DMS79 treated with DMSO at 0.1 percent for 48 hours (cell line): ENCODE data around the gene KRTAP10-7.
"Not testable (repeated sequence)": the region's sequence is repeated elsewhere in the genome, so short reads cannot be mapped to it uniquely, and the experiment has no call there.

Experiments used
- DNase-seq: peaks from one replicate; lab custom pipeline; 2025; lab: John Stamatoyannopoulos, UW

KRTAP10-7 gene

GRCh38 chr21:44636209-44637017 is 36.0 kb downstream of the KRTAP10-7 start:
- no peak for DNase-seq

- DNase-seq = no peak
These were observed 36.8 kb downstream of the KRTAP10-7 start, which contains the start of gene KRTAP10-10 for GRCh38 chr21:44637018-44637850. Gene KRTAP10-10 (plus strand): TSS chr21:44637356. CDS start chr21:44637418, 62 bp downstream.

GRCh38 chr21:44637851-44638348 is 37.5 kb downstream of the KRTAP10-7 start:
- not testable (repeated sequence) for DNase-seq

- not testable (repeated sequence) for DNase-seq
These were observed 38.3 kb downstream of the KRTAP10-7 start for GRCh38 chr21:44638506-44639330.

GRCh38 chr21:44639331-44639655 is 38.9 kb downstream of the KRTAP10-7 start:
- DNase-seq = no peak

- no peak for DNase-seq
These were observed 40.4 kb downstream of the KRTAP10-7 start for GRCh38 chr21:44640761-44641160.

- DNase-seq = no peak
These were observed 43.4 kb downstream of the KRTAP10-7 start for GRCh38 chr21:44643741-44644310.

- no peak for DNase-seq
These were observed 44.5 kb downstream of the KRTAP10-7 start for GRCh38 chr21:44644878-44645277.

- DNase-seq = not testable (repeated sequence)
These were observed 46.2 kb downstream of the KRTAP10-7 start, which contains the start of gene KRTAP10-11 for GRCh38 chr21:44646366-44647221. Gene KRTAP10-11 (plus strand): TSS chr21:44646414. CDS start chr21:44646459, 45 bp downstream.

GRCh38 chr21:44647222-44647552 is 46.8 kb downstream of the KRTAP10-7 start:
- DNase-seq = peak; percentile 48

- DNase-seq = no peak
These were observed 48.3 kb downstream of the KRTAP10-7 start for GRCh38 chr21:44648557-44649311.

- DNase-seq = no peak
These were observed 49.2 kb downstream of the KRTAP10-7 start for GRCh38 chr21:44649521-44650100.

- no peak for DNase-seq
These were observed 50.0 kb downstream of the KRTAP10-7 start for GRCh38 chr21:44650265-44650972.

- DNase-seq = no peak
These were observed 50.7 kb downstream of the KRTAP10-7 start for GRCh38 chr21:44650973-44651675.
